ENCODE results near the gene RHOBTB1. TPM values are rescaled to one million over a fixed set of nuclear protein-coding genes. Genes with fewer than 3 reads are reported as not detected.

The RHOBTB1 gene
- total RNA-seq, 4 donors from 2014 or later, result 5.1 to 15.7 (median 12.6) TPM

DNA sequence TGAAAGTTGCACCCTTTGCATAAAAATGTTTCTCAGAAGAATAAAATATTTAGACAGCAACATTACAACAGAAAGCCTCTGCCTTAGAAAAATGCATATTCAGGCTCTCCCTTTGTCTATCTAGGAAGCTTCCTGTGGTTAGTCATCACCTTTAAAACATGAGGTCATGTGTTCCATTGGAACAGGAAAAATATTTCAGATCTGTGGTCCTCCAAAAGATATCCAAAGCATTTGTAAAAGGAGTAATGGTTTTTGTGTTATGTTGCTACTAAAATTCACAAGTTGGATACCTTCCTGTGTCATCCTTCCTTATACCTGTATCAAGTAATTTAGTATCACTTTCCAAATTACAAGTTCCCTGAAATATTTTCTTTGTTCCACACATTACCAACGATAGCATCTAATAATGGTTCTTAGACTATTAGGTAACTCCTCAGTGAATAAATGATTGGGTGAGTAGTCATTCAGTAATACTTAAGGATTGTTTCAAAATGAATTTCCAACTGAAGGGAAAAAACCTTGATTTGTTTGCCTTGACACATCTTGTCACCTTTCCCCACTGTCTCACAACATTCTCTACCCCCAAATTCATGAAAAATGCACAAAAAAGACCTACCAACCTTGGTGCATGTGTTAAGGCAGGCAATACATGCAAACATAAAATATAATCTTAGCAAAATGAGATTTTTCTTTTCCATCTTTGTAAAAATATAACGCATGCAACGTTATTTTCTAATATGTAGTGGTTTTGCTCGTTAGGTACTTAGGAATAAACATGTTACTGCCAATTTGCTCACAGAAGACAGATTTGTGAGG, 19.7 kb upstream of the RHOBTB1 start:
- no peaks in the 10 kb centered on the region for H3K4me1 ChIP-seq
- TF ChIP-seq POLR2A (IDR thresholded peaks at IDR 0.05) (no peak), CTCF (IDR thresholded peaks at IDR 0.05) (no peak)
- H3K27ac ChIP-seq, result no peak overlapping the region
- DNase-seq, result no peak
- no peaks in the 10 kb centered on the region for H3K27me3 ChIP-seq
- H3K4me3 ChIP-seq, result no peak overlapping the region
- H3K9me3 ChIP-seq, result no peaks in the 10 kb centered on the region
- no peaks in the 10 kb centered on the region for H3K36me3 ChIP-seq

- Histone ChIP-seq H3K4me1 (no peaks in the 10 kb centered on the region), H3K27me3 (no peaks in the 10 kb centered on the region), H3K9me3 (no peaks in the 10 kb centered on the region), H3K27ac (no peak overlapping the region), H3K4me3 (no peak overlapping the region), H3K36me3 (no peaks in the 10 kb centered on the region)
- DNase-seq, result no peak
- TF ChIP-seq CTCF (IDR thresholded peaks at IDR 0.05), result no peak
- no peak for TF ChIP-seq POLR2A (IDR thresholded peaks at IDR 0.05)
Measured at GRCh38 chr10:60962946-60963345, 19.0 kb upstream of the RHOBTB1 start.

DNA sequence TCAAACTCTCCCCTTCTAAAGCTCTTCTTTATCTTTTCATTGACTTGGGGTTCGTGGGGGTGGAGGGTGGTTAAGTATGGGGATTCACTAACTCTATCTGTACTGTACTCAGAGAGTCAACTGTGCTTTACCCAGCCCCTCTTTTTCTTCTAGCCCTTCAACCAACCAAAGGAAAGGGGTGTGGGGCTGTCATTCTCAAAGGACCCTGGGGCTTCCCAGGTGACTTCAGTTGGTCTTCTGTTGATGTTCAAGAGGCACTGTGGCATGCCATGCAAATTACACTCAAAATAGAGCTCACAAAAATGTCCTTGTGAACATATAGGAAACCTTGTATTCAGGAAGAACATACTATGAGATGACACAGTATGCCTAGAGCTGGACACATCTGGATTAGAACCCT, 16.9 kb upstream of the RHOBTB1 start:
- DNase-seq, result no peak

GRCh38 chr10:60960031-60960430, 16.0 kb upstream of the RHOBTB1 start:
- no peaks in the 10 kb centered on the region for H3K27me3 ChIP-seq
- no peak overlapping the region for H3K27ac ChIP-seq
- H3K9me3 ChIP-seq, result no peaks in the 10 kb centered on the region
- H3K4me3 ChIP-seq, result no peak overlapping the region
- no peaks in the 10 kb centered on the region for H3K4me1 ChIP-seq
- TF ChIP-seq CTCF (IDR thresholded peaks at IDR 0.05) (no peak), POLR2A (IDR thresholded peaks at IDR 0.05) (no peak)
- no peaks in the 10 kb centered on the region for H3K36me3 ChIP-seq
- DNase-seq, result no peak

More for the DNA sequence above, 16.9 kb upstream of the RHOBTB1 start:
- H3K27ac ChIP-seq, result no peak overlapping the region
- no peaks in the 10 kb centered on the region for H3K36me3 ChIP-seq
- no peaks in the 10 kb centered on the region for H3K9me3 ChIP-seq
- no peaks in the 10 kb centered on the region for H3K4me1 ChIP-seq
- no peaks in the 10 kb centered on the region for H3K27me3 ChIP-seq
- no peak for TF ChIP-seq CTCF (IDR thresholded peaks at IDR 0.05)
- no peak for TF ChIP-seq POLR2A (IDR thresholded peaks at IDR 0.05)
- no peak overlapping the region for H3K4me3 ChIP-seq

GRCh38 chr10:60958892-60959601, 15.1 kb upstream of the RHOBTB1 start:
- Histone ChIP-seq H3K36me3 (no peaks in the 10 kb centered on the region), H3K27ac (no peak overlapping the region), H3K4me1 (no peaks in the 10 kb centered on the region), H3K27me3 (no peaks in the 10 kb centered on the region), H3K4me3 (no peak overlapping the region), H3K9me3 (no peaks in the 10 kb centered on the region)
- DNase-seq, result no peak
- no peak for TF ChIP-seq CTCF (IDR thresholded peaks at IDR 0.05)
- TF ChIP-seq POLR2A (IDR thresholded peaks at IDR 0.05), result no peak
